Embryonic facial prominence (tissue), 1 donor: ENCODE data around the gene PITHD1.
"Not testable (repeated sequence)": the region's sequence is repeated elsewhere in the genome, so short reads cannot be mapped to it uniquely, and the experiment has no call there.

Experiments
- DNase-seq: peaks from one replicate; pipeline ENCODE4 v3.0.0-alpha.2; 2016; ENCODE audit errors: extremely low spot score

PITHD1 gene

DNA sequence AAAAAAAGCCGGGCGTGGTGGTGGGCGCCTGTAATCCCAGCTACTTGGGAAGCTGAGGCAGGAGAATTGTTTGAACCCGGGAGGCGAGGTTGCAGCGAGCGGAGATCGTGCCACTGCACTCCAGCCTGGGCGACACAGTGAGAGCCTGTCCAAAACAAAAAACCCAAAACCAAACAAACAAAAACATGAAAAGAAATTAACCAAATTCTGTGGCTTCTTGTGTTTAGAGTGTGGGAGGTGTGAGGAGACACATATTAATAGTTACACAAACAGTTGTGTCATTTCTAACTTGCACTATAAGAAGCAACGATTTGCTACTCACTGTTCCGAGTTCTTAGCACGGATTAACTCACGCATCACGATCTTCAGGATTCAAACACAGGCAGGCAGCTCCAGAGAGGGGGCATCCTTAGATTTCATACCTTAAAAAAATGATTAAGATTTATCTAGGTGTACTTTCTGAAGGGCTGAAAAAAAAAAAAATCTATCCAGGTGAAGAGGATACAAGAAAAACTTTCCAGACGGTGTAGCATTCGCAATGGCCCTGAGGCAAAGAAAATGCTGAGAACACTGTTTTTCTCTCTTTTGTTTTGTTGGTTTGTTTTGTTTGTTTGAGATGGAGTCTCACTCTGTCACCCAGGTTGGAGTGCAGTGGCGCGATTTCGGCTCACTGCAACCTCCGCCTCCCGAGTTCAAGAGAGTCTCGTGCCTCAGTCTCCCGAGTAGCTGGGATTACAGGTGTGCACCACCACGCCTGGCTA is 47.7 kb downstream of the PITHD1 start:
- DNase-seq, result no peak

DNA sequence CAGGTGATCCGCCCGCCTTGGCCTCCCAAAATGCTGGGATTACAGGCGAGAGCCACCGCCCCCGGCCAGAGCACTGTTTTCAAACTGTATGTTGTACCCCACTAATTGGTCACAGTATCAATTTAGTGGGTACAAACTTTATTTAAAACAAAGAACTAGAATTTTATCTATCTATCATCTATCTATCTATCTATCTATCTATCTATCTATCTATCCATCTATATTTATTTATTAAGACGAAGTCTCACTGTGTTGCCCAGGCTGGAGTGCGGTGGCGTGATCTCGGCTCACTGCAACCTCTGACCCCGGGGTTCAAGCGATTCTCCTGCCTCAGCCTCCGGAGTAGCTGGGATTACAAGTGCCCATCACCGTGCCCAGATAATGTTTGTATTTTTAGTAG is 48.4 kb downstream of the PITHD1 start:
- DNase-seq, result not testable (repeated sequence)

DNA sequence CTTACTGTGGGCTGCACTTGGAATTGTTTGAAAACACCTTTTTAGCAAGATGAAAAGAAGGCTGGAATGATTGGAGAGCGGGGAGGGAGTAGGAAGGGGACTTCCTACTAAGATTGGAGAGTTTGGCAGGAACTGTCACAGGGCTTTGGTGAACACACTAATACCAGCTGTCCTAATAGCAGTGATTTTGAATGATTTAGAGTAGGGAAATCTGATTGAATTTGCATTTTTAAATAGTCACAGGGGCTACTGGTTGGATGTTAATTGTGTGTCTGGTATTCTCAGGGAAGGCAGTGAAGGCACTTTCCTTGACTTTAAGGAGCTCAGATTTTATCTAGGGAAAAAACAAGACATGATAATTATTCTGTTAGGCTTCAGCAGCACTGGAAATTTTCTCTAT is 49.5 kb downstream of the PITHD1 start:
- DNase-seq, result no peak

DNA sequence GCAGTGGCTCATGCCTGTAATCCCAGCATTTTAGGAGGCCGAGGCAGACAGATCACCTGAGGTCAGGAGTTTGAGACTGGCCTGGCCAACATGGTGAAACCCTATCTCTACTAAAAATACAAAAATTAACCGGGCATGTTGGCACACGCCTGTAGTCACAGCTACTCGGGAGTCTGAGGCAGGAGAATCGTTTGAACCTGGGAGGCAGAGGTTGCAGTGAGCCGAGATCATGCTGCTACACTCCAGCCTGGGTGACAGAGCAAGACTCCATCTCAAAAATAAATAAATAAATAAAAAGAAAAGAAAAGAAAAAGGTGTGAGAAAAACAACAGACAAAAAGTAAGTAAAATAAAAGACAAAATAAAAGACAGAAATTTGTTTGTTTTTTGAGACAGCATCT is 55.9 kb downstream of the PITHD1 start:
- DNase-seq, result not testable (repeated sequence)

DNA sequence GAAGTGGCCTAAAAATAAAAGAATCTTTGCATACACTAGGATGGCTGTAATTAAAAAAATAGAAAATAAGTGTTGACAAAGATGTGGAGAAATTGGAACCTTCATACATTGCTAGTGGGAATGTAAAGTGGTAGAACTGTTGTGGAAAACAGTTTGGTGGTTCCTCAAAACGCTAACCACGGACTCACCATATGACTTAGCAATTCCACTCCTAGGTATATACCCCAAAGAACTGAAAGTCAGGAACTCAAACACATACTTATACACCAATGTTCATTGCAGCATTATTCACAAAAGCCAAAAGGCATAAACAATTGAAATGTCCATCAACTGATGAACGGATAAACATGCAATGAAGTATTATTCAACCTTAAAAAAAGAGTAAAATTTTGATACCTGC is 57.8 kb downstream of the PITHD1 start:
- DNase-seq, result no peak
